GM18502 (cell line): ENCODE measurements around the gene SLC30A4.
A peak's percentile ranks its signal among the peaks of the same experiment; 100 is the strongest.
"Not testable (repeated sequence)": the region's sequence is repeated elsewhere in the genome, so short reads cannot be mapped to it uniquely, and the experiment has no call there.

ENCODE experiments used
- ATAC-seq: cut with Tn5 transposase; IDR thresholded peaks from one replicate; pipeline ENCODE4 v1.9.1; 2021; ENCODE audit warnings: mild to moderate bottlenecking; ENCODE audit not compliant: unreplicated experiment, poor library complexity

The SLC30A4 gene

GRCh38 chr15:45522328-45523165 lies at the start of gene SLC30A4:
SLC30A4 (minus strand) TSS chr15:45522755; CDS start chr15:45522354, 401 bp downstream.
- ATAC-seq = peak; percentile 79

- no peak for ATAC-seq
These were observed 33.5 kb upstream of the SLC30A4 start for GRCh38 chr15:45555934-45556608.

GRCh38 chr15:45551676-45552075 lies 29.1 kb upstream of the SLC30A4 start:
- ATAC-seq = no peak

GRCh38 chr15:45550436-45550835 lies 27.9 kb upstream of the SLC30A4 start:
- ATAC-seq = no peak

GRCh38 chr15:45549541-45550220 lies 27.1 kb upstream of the SLC30A4 start:
- no peak for ATAC-seq

GRCh38 chr15:45548753-45549520 lies 26.4 kb upstream of the SLC30A4 start:
- no peak for ATAC-seq

GRCh38 chr15:45546789-45547188 lies 24.2 kb upstream of the SLC30A4 start:
- ATAC-seq = no peak

GRCh38 chr15:45544266-45545023 lies 21.9 kb upstream of the SLC30A4 start:
- ATAC-seq = no peak

- no peak for ATAC-seq
These were observed 20.5 kb upstream of the SLC30A4 start for GRCh38 chr15:45543051-45543450.

GRCh38 chr15:45540531-45540930 lies 18.0 kb upstream of the SLC30A4 start:
- no peak for ATAC-seq

GRCh38 chr15:45539680-45540079 lies 17.1 kb upstream of the SLC30A4 start:
- ATAC-seq = no peak

GRCh38 chr15:45536934-45537333 lies 14.4 kb upstream of the SLC30A4 start:
- no peak for ATAC-seq

- no peak for ATAC-seq
These were observed 13.0 kb upstream of the SLC30A4 start for GRCh38 chr15:45535486-45536042.

GRCh38 chr15:45534821-45535220 lies 12.3 kb upstream of the SLC30A4 start:
- ATAC-seq = no peak

GRCh38 chr15:45532892-45533291 lies 10.3 kb upstream of the SLC30A4 start:
- ATAC-seq = not testable (repeated sequence)

- no peak for ATAC-seq
These were observed 7.1 kb upstream of the SLC30A4 start for GRCh38 chr15:45529613-45530012.

- no peak for ATAC-seq
These were observed 4.5 kb upstream of the SLC30A4 start for GRCh38 chr15:45527086-45527485.

- ATAC-seq = no peak
These were observed 558 bp upstream of the SLC30A4 start for GRCh38 chr15:45523166-45523460.

- peak; percentile 27 for ATAC-seq
These were observed 793 bp downstream of the SLC30A4 start for GRCh38 chr15:45521596-45522327.
